Activated gamma-delta T cell (primary cell): ENCODE measurements around the gene OXCT1.
"Not testable (repeated sequence)": the region's sequence is repeated elsewhere in the genome, so short reads cannot be mapped to it uniquely, and the experiment has no call there.

ENCODE experiments used
- DNase-seq: peaks from one replicate; lab custom pipeline; 2025; lab: John Stamatoyannopoulos, UW

OXCT1 gene

GRCh38 chr5:41827792-41828191, 42.4 kb downstream of the OXCT1 start:
- DNase-seq: no peak

- DNase-seq: no peak
Observed at GRCh38 chr5:41822036-41822435, 48.2 kb downstream of the OXCT1 start.

GRCh38 chr5:41821051-41821450, 49.2 kb downstream of the OXCT1 start:
- DNase-seq: no peak

GRCh38 chr5:41820150-41820549, 50.1 kb downstream of the OXCT1 start:
- no peak for DNase-seq

GRCh38 chr5:41817625-41818301, 52.5 kb downstream of the OXCT1 start:
- no peak for DNase-seq

- DNase-seq: no peak
Observed at GRCh38 chr5:41815663-41816229, 54.5 kb downstream of the OXCT1 start.

- DNase-seq: no peak
Observed at GRCh38 chr5:41815261-41815660, 55.0 kb downstream of the OXCT1 start.

- not testable (repeated sequence) for DNase-seq
Observed at GRCh38 chr5:41814306-41814705, 55.9 kb downstream of the OXCT1 start.

GRCh38 chr5:41812156-41812555, 58.1 kb downstream of the OXCT1 start:
- DNase-seq: no peak

GRCh38 chr5:41809128-41809527, 61.1 kb downstream of the OXCT1 start:
- DNase-seq: no peak

GRCh38 chr5:41808294-41808693, 61.9 kb downstream of the OXCT1 start:
- DNase-seq: no peak

GRCh38 chr5:41797662-41798061, 72.6 kb downstream of the OXCT1 start:
- no peak for DNase-seq

- DNase-seq: no peak
Observed at GRCh38 chr5:41796061-41796460, 74.2 kb downstream of the OXCT1 start.

GRCh38 chr5:41795125-41795524, 75.1 kb downstream of the OXCT1 start:
- no peak for DNase-seq

- no peak for DNase-seq
Observed at GRCh38 chr5:41794471-41794870, 75.8 kb downstream of the OXCT1 start.

- no peak for DNase-seq
Observed at GRCh38 chr5:41793141-41793770, 77.0 kb downstream of the OXCT1 start.

GRCh38 chr5:41790038-41790776, 80.0 kb downstream of the OXCT1 start:
- DNase-seq: no peak

- DNase-seq: no peak
Observed at GRCh38 chr5:41789434-41789833, 80.8 kb downstream of the OXCT1 start.

- no peak for DNase-seq
Observed at GRCh38 chr5:41788941-41789368, 81.3 kb downstream of the OXCT1 start.

GRCh38 chr5:41787265-41787664, 83.0 kb downstream of the OXCT1 start:
- no peak for DNase-seq

- no peak for DNase-seq
Observed at GRCh38 chr5:41785061-41785460, 85.2 kb downstream of the OXCT1 start.

- DNase-seq: no peak
Observed at GRCh38 chr5:41778410-41778809, 91.8 kb downstream of the OXCT1 start.

- no peak for DNase-seq
Observed at GRCh38 chr5:41776435-41776834, 93.8 kb downstream of the OXCT1 start.
